ENCODE measurements around the gene OLFM3. TPM values are rescaled to one million over a fixed set of nuclear protein-coding genes. Genes with fewer than 3 reads are reported as not detected.

OLFM3 gene
- polyA plus RNA-seq, 1 of the 3 experiments (the other 2 are of a cell fraction) = not detected

GRCh38 chr1:101928829-101929228 lies 67.9 kb downstream of the OLFM3 start (continued):
- TF ChIP-seq EP300 (IDR thresholded peaks at IDR 0.05; ENCODE audit: borderline replicate concordance in 1 of 2, low read depth in 1 of 2, low read length in 1 of 2) (no peak), POLR2AphosphoS5 (IDR thresholded peaks at IDR 0.05; ENCODE audit: low read depth, low read length) (no peak), FOSL2 (IDR thresholded peaks at IDR 0.05; ENCODE audit: borderline replicate concordance, low read depth) (no peak)

- H3K9me2 ChIP-seq = no peaks in the 10 kb centered on the region
- no peaks in the 10 kb centered on the region for H4K20me1 ChIP-seq (ENCODE audit: insufficient read depth)
- POLR2A ChIA-PET = no interaction called here
- H3K79me2 ChIP-seq (ENCODE audit: insufficient read depth) = no peaks in the 10 kb centered on the region
- H3K4me3 ChIP-seq (ENCODE audit: low read depth in 2 of 2, low read length in 1 of 2) = no peak overlapping the region
- H3K9me3 ChIP-seq = no peaks in the 10 kb centered on the region
- H3K4me2 ChIP-seq = no peak overlapping the region
- no peak overlapping the region for H3K27ac ChIP-seq (ENCODE audit: low read depth in 2 of 2, low read length in 1 of 2)
- no peak overlapping the region for H2AFZ ChIP-seq (ENCODE audit: low read depth)
- H3K4me1 ChIP-seq (ENCODE audit: control insufficient read depth in 1 of 2, insufficient read depth in 2 of 2, low read depth in 1 of 2, low read length in 1 of 2) = no peaks in the 10 kb centered on the region; a peak in 2 of 4 replicates
- no peaks in the 10 kb centered on the region for H3K36me3 ChIP-seq (replicated peaks in 1 of 2; ENCODE audit: control insufficient read depth in 1 of 2, insufficient read depth in 2 of 2, low read length in 1 of 2)
- H3K27me3 ChIP-seq (ENCODE audit: insufficient read depth) = no peaks in the 10 kb centered on the region
- no peak overlapping the region for H3K9ac ChIP-seq
- TF ChIP-seq NRF1 (IDR thresholded peaks at IDR 0.05; ENCODE audit: low read depth, low read length) (no peak), GATA2 (CRISPR knock-in tag; IDR thresholded peaks at IDR 0.05) (no peak), NFIC (IDR thresholded peaks at IDR 0.05; ENCODE audit: borderline replicate concordance) (no peak), TCF12 (IDR thresholded peaks at IDR 0.05) (no peak), MAX (IDR thresholded peaks at IDR 0.05; ENCODE audit: low read depth) (no peak), POLR2AphosphoS5 (IDR thresholded peaks at IDR 0.05; ENCODE audit: low read depth, low read length) (no peak), REST (IDR thresholded peaks at IDR 0.05; ENCODE audit: low read depth, low read length) (no peak), RFX5 (IDR thresholded peaks at IDR 0.05; ENCODE audit: low read length) (no peak), GABPA (IDR thresholded peaks at IDR 0.05; ENCODE audit: low read depth) (no peak), EZH2phosphoT487 (IDR thresholded peaks at IDR 0.05; ENCODE audit: borderline replicate concordance, low read depth) (no peak), MEF2A (IDR thresholded peaks at IDR 0.05; ENCODE audit: borderline replicate concordance, low read depth) (no peak), RCOR1 (IDR thresholded peaks at IDR 0.05; ENCODE audit: low read length) (no peak), USF2 (IDR thresholded peaks at IDR 0.05; ENCODE audit: borderline replicate concordance, low read depth, low read length) (no peak), PBX3 (IDR thresholded peaks at IDR 0.05) (no peak)
- no peaks in the 10 kb centered on the region for H3F3A ChIP-seq (replicated peaks; ENCODE audit: insufficient read depth)
- no peak for DNase-seq
- CTCF ChIA-PET = interaction anchor here (1.0 kb wide), 1 partner anchor 104 kb away, joined by 3 read pairs; no protein-coding TSS in a partner anchor
These were observed 72.0 kb downstream of the OLFM3 start for GRCh38 chr1:101924700-101925099.
